ENCODE data around the gene SOX8.

DNA sequence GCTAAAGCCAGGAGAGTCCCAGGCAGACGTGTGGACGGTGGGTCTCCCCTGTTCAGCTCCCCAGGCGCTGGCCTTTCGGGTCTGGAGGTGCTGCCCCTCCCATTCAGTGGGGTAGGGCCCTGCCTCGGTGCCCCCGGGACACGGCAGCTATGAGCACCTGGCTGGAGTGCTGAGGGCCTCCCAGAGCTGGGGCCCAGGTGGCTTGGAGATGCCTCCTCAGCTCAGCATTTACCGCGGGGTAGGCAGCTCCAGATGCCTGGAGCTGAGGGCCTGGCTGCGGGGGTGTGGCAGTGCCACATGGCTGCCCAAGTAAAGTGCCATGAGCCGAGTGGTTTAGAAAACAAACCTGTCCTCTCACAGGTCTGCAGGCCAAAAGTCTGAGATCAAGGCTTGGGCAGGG is 19.5 kb downstream of the SOX8 start:
- TF ChIP-seq, protein P1, sequence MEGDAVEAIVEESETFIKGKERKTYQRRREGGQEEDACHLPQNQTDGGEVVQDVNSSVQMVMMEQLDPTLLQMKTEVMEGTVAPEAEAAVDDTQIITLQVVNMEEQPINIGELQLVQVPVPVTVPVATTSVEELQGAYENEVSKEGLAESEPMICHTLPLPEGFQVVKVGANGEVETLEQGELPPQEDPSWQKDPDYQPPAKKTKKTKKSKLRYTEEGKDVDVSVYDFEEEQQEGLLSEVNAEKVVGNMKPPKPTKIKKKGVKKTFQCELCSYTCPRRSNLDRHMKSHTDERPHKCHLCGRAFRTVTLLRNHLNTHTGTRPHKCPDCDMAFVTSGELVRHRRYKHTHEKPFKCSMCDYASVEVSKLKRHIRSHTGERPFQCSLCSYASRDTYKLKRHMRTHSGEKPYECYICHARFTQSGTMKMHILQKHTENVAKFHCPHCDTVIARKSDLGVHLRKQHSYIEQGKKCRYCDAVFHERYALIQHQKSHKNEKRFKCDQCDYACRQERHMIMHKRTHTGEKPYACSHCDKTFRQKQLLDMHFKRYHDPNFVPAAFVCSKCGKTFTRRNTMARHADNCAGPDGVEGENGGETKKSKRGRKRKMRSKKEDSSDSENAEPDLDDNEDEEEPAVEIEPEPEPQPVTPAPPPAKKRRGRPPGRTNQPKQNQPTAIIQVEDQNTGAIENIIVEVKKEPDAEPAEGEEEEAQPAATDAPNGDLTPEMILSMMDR (IDR thresholded peaks at IDR 0.05): no peak
- TF ChIP-seq POLR2A (IDR thresholded peaks at IDR 0.05): no peak
